Sigmoid colon (tissue), 7 donors: Measurements from ENCODE around the gene SDK1. TPM values are rescaled to one million over a fixed set of nuclear protein-coding genes. Genes with fewer than 3 reads are reported as not detected.

ENCODE experiments used
- DNase-seq: peaks from one replicate; pipeline ENCODE4 v3.0.0-alpha.2; 2019
- H3K27ac ChIP-seq, 4 donors: fragments of 200-600 bp; sonication (generic); one replicate each; pipeline ENCODE4 v1.5.1; 2016 to 2019; ENCODE audit warnings: mild to moderate bottlenecking in 1 of 4
- H3K27me3 ChIP-seq, 3 donors: fragments of 200-600 bp; sonication (generic); one replicate each; pipeline ENCODE4 v1.5.1; 2019; ENCODE audit warnings: mild to moderate bottlenecking in 1 of 3
- H3K36me3 ChIP-seq, 4 donors: fragments of 200-600 bp; sonication (generic); one replicate each; pipeline ENCODE4 v1.5.1; 2016 to 2019
- H3K4me1 ChIP-seq, 4 donors: fragments of 200-600 bp; sonication (generic); one replicate each; pipeline ENCODE4 v1.5.1; 2017 to 2019
- H3K4me3 ChIP-seq, 4 donors: fragments of 200-600 bp; sonication (generic); one replicate each; pipeline ENCODE4 v1.5.1; 2017 to 2019; ENCODE audit warnings: mild to moderate bottlenecking in 2 of 4, moderate library complexity in 1 of 4
- H3K9me3 ChIP-seq, 4 donors: fragments of 200-600 bp in 3 of 4; sonication (generic) in 3 of 4; one replicate each; pipeline versions ENCODE4 v1.5.1 to v1.6.1; 2013 to 2019
- CTCF ChIP-seq, 4 experiments: fragments of 450-650 bp in 3 of 4; fragments of 200-600 bp in 1 of 4; IDR thresholded peaks; one replicate each; pipeline ENCODE4 v1.5.1; 2016 to 2019; ENCODE audit warnings: antibody characterized with exemption in 4 of 4, mild to moderate bottlenecking in 3 of 4, moderate library complexity in 2 of 4
- EP300 ChIP-seq, 4 donors: sonication (generic); formaldehyde crosslinking; IDR thresholded peaks; one replicate each; pipeline ENCODE4 v1.6.1; 2017; ENCODE audit warnings: antibody characterized with exemption in 4 of 4
- POLR2A ChIP-seq, 2 donors: fragments of 450-650 bp; IDR thresholded peaks; one replicate each; pipeline ENCODE4 v1.6.1; 2016; ENCODE audit warnings: antibody characterized with exemption in 2 of 2, mild to moderate bottlenecking in 2 of 2, moderate library complexity in 2 of 2
- POLR2AphosphoS5 ChIP-seq, 4 donors: sonication (generic); formaldehyde crosslinking; IDR thresholded peaks; one replicate each; pipeline ENCODE4 v1.6.1; 2017; ENCODE audit warnings: antibody characterized with exemption in 4 of 4
- WGBS, 2 donors: extraction: QIAGEN DNeasy Blood & Tissue Kit; methylation state at CpG; one replicate each; pipeline ENCODE4 v1.1.7; 2013; 5-methylcytosine and 5-hydroxymethylcytosine counted together
- intact Hi-C: fragments of 100-400 bp; cut with DNase I; formaldehyde crosslinking; loops from one replicate; pipeline ENCODE4 v1.15.1; 2023
- polyA plus RNA-seq, 3 donors: library from polyadenylated mRNA; stranded (reverse); fragments of 200-250 nt; gene quantifications; one replicate each; pipeline ENCODE4 v1.2.3, GENCODE V29; 2013
- total RNA-seq, 4 donors: library from RNA; depleted of rRNA; stranded (reverse); fragments of >200 nt; gene quantifications; one replicate each; pipeline ENCODE4 v1.1.0, GENCODE V29; 2016
- donor health status: healthy with polysubstance abuse.
- donor health status: Bipolar disorder and iron deficiency.
- donor health status: healthy.

Gene SDK1
- total and polyA plus RNA-seq, 7 donors: under 0.01 to 23.0 (median 10.0) TPM; not detected in 1

- TF ChIP-seq POLR2A (IDR thresholded peaks at IDR 0.05) (no peak), CTCF (IDR thresholded peaks at IDR 0.05) (no peak), EP300 (IDR thresholded peaks at IDR 0.05) (no peak), POLR2AphosphoS5 (IDR thresholded peaks at IDR 0.05) (no peak)
- H3K4me1 ChIP-seq: no peaks in the 10 kb centered on the region
- intact Hi-C loops: no loop called here
- H3K27ac ChIP-seq: no peak overlapping the region
- no peaks in the 10 kb centered on the region for H3K27me3 ChIP-seq
- H3K4me3 ChIP-seq: no peak overlapping the region
- no peaks in the 10 kb centered on the region for H3K9me3 ChIP-seq
- peak; percentile 51 for DNase-seq
- 26 to 69% methylated on average over 7 of the region's 7 CpGs for WGBS, 2 donors
- H3K36me3 ChIP-seq: no peaks in the 10 kb centered on the region
These were observed 833.2 kb downstream of the SDK1 start for GRCh38 chr7:4134204-4134603.

DNA sequence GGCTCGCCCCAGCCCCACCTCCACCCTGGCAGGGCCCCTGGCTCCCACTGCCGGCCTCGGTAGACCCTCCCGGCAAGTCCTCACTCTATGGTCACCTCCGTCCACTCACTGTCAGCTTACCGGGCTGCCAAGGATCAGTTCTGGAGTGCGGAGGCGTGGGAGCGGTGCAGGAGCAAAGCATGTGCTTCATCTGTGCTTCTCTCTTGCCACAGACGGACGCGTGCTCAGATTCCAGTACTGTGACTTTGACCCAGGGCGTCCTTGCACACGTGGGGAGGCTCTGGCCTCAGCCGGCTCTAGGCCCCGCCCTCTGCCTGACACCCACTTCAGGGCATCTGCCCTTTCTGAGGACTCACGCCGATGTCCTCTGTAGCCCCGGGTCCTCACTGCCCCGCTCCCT is 833.6 kb downstream of the SDK1 start:
- TF ChIP-seq POLR2A (IDR thresholded peaks at IDR 0.05) (no peak), EP300 (IDR thresholded peaks at IDR 0.05) (no peak), CTCF (IDR thresholded peaks at IDR 0.05) (no peak), POLR2AphosphoS5 (IDR thresholded peaks at IDR 0.05) (no peak)
- H3K27ac ChIP-seq: no peak overlapping the region
- intact Hi-C loops: no loop called here

GRCh38 chr7:4135301-4135700 is 834.2 kb downstream of the SDK1 start:
- peaks cover 0 to 5% (median under 1%) of the 10 kb centered on the region in 4 donors for H3K4me1 ChIP-seq
- no peaks in the 10 kb centered on the region for H3K9me3 ChIP-seq
- no peaks in the 10 kb centered on the region for H3K27me3 ChIP-seq
- H3K36me3 ChIP-seq: no peaks in the 10 kb centered on the region
- intact Hi-C loops: no loop called here
- no peak overlapping the region for H3K4me3 ChIP-seq
- 89 to 93% methylated on average over 12 of the region's 12 CpGs for WGBS, 2 donors
- no peak overlapping the region for H3K27ac ChIP-seq
- TF ChIP-seq POLR2AphosphoS5 (IDR thresholded peaks at IDR 0.05) (no peak), EP300 (IDR thresholded peaks at IDR 0.05) (no peak), CTCF (IDR thresholded peaks at IDR 0.05) (no peak), POLR2A (IDR thresholded peaks at IDR 0.05) (no peak)
- DNase-seq: no peak

More for the DNA sequence above, 833.6 kb downstream of the SDK1 start:
- peak; percentile 53 for DNase-seq
- Histone ChIP-seq H3K4me3 (no peak overlapping the region), H3K36me3 (no peaks in the 10 kb centered on the region), H3K27me3 (no peaks in the 10 kb centered on the region), H3K9me3 (no peaks in the 10 kb centered on the region), H3K4me1 (no peaks in the 10 kb centered on the region)
- 87 to 89% methylated on average over 20 of the region's 20 CpGs for WGBS, 2 donors

DNA sequence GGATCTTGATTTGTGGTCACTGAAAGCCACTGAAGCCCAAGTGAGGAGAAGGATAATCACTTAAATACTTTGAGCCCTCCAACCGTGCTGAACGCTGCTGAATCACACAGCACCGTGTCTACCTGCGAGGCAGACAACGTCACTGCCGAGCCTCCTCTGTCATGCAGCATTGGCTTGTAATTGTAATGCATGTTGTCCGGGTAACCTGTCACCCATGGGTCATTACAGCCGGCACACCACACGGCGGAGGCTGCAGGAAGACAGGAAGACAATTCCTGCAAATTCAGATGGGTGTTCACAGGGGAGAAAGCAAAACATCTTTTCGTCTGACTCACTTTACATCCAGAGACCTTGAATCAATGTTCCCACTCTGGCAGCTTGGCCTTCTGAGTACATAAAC is 835.0 kb downstream of the SDK1 start:
- intact Hi-C loops: no loop called here
- Histone ChIP-seq H3K4me1 (peaks cover 0 to 12% (median 7%) of the 10 kb centered on the region in 4 donors), H3K27ac (no peak overlapping the region), H3K36me3 (no peaks in the 10 kb centered on the region), H3K9me3 (no peaks in the 10 kb centered on the region), H3K4me3 (no peak overlapping the region), H3K27me3 (no peaks in the 10 kb centered on the region)
- WGBS, 2 donors: 84 to 86% methylated on average over 11 of the region's 11 CpGs
- TF ChIP-seq EP300 (IDR thresholded peaks at IDR 0.05) (no peak), POLR2AphosphoS5 (IDR thresholded peaks at IDR 0.05) (no peak), CTCF (IDR thresholded peaks at IDR 0.05) (no peak), POLR2A (IDR thresholded peaks at IDR 0.05) (no peak)
- peak; percentile 20 for DNase-seq

DNA sequence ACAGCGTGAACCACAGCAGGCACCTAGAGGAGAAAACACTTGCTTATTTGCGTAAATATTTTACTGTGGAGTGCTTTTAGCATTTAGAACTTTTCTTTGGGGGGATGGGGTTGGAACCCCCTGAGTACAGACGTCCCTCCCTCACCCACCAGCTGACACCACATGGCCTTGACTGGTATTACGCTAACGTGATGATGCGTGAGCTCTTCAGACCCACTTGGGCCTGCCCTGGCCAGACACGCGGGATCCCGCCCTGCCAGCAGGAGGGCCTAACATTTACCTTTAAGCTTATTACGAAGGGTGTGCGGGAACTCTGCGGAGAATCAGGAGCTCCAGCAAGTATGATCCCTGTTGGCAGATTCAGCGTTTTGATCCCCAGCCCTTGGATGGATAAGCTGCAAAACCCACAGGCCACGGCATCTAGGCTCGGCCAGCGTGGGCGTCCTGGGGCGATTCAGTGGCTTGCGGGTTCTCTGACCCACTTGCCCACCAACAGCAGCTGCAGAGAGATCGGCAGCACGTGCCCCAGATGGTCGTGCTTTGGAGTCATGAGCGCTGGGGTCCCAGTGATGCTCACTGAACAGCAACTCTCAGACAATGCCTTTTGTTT is 835.6 kb downstream of the SDK1 start:
- WGBS, 2 donors: 88 to 91% methylated on average over 23 of the region's 23 CpGs
- DNase-seq: peak; percentile 53
- intact Hi-C loops: no loop called here
- peaks cover 0 to 13% (median 7%) of the 10 kb centered on the region in 4 donors for H3K4me1 ChIP-seq
- H3K9me3 ChIP-seq: no peaks in the 10 kb centered on the region
- no peaks in the 10 kb centered on the region for H3K36me3 ChIP-seq
- H3K27ac ChIP-seq: no peak overlapping the region
- H3K4me3 ChIP-seq: no peak overlapping the region
- no peak for TF ChIP-seq EP300 (IDR thresholded peaks at IDR 0.05)
- TF ChIP-seq CTCF (IDR thresholded peaks at IDR 0.05): no peak
- no peak for TF ChIP-seq POLR2A (IDR thresholded peaks at IDR 0.05)
- no peaks in the 10 kb centered on the region for H3K27me3 ChIP-seq
